GM21825 (cell line): ENCODE results near the gene OR6Y1.

Source experiments
- ATAC-seq: cut with Tn5 transposase; IDR thresholded peaks from one replicate; pipeline ENCODE4 v1.9.1; 2021; ENCODE audit warnings: mild to moderate bottlenecking, moderate library complexity; ENCODE audit not compliant: unreplicated experiment

The OR6Y1 gene

GRCh38 chr1:158506369-158506987 lies 47.7 kb downstream of the OR6Y1 start:
- no peak for ATAC-seq

DNA sequence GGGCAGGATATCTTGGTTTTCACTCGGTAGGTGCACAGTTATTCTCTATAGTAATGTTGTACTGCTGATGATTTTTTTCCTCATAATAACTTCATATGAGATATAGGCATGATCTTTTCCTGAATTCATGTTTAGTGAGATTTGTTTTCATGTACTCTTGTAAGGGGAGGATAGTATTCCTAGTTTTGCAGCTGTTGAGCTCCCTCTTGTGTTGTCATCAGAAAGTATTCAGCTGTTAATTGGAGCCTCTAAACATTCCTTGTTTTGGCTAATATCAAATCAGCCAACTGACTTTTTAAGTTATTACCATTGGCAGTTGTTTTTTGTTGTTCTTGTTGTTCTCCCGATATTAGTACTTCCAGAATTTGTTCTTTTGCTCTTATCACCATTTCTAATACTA lies 57.8 kb downstream of the OR6Y1 start:
- ATAC-seq: no peak

DNA sequence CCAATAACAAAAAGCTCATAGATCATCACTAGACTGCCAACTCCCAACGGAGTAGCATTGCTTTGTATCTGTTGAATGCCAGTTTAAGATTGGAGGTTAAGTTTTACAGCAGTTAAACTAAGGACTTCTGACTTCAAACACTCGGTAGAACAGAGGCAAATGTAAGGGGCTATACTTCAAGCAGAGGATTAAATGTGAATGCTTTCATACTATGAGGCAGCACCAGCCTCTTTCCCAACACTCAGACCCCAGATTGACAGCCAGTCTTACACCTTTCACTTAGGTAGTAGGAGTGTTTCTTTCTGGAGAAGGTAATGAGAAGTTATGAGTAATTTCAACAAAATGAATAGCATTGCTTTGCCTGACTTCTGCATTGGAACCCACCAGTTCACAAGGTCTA lies 59.4 kb downstream of the OR6Y1 start:
- no peak for ATAC-seq
